Measurements from ENCODE around the gene CD34. TPM values are rescaled to one million over a fixed set of nuclear protein-coding genes. Genes with fewer than 3 reads are reported as not detected.

Gene CD34
- total RNA-seq, 4 donors from 2014 or later = 39.2 to 135 (median 81.2) TPM

DNA sequence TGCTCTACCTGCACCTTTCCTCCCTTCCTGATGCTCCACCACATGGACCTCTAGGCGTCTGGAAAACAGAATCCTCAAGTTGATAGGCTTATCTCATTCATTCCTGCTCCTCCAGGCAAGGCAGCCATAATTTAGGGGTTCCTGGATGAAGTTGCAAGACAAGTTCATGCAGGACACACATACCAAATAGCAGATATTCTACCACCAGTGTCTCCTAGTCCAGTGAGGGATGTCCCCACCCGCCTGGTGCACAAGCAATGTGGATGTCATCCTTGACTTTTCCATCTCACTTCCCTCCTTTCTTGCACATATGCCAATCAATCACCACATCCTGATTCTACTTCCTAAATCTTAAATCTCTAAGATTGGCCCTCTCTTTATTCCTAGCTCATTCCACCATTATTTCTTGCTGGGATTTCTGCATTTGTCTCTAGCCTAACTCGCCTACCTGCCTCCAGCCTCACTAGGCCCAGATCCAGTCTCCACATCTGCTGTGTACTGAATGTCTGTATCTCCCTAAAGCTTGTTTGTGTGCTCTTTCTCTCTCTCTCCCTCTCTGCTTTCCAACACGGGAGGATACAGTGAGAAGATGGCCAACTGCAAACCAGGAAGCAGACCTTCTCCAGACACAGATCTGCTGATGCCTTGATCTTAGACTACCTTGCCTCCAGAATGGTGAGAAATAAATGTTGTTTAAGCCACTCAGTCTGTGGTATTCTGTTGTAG lies 40.5 kb downstream of the CD34 start:
- Histone ChIP-seq H3K4me3 (no peak overlapping the region), H3K4me1 (peaks cover 0 to 23% of the 10 kb centered on the region in 2 donors), H3K27me3 (no peaks in the 10 kb centered on the region), H3K27ac (peak overlapping the region in 1 of 2 donors; percentile 95), H3K9me3 (no peaks in the 10 kb centered on the region), H3K36me3 (no peaks in the 10 kb centered on the region)
- intact Hi-C loops (cut with DNase I; ENCODE audit: low total_unique reads) = no loop called here
- TF ChIP-seq, protein P1, sequence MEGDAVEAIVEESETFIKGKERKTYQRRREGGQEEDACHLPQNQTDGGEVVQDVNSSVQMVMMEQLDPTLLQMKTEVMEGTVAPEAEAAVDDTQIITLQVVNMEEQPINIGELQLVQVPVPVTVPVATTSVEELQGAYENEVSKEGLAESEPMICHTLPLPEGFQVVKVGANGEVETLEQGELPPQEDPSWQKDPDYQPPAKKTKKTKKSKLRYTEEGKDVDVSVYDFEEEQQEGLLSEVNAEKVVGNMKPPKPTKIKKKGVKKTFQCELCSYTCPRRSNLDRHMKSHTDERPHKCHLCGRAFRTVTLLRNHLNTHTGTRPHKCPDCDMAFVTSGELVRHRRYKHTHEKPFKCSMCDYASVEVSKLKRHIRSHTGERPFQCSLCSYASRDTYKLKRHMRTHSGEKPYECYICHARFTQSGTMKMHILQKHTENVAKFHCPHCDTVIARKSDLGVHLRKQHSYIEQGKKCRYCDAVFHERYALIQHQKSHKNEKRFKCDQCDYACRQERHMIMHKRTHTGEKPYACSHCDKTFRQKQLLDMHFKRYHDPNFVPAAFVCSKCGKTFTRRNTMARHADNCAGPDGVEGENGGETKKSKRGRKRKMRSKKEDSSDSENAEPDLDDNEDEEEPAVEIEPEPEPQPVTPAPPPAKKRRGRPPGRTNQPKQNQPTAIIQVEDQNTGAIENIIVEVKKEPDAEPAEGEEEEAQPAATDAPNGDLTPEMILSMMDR (IDR thresholded peaks at IDR 0.05) = no peak
- no peak for TF ChIP-seq POLR2A (IDR thresholded peaks at IDR 0.05)
- DNase-seq = no peak

DNA sequence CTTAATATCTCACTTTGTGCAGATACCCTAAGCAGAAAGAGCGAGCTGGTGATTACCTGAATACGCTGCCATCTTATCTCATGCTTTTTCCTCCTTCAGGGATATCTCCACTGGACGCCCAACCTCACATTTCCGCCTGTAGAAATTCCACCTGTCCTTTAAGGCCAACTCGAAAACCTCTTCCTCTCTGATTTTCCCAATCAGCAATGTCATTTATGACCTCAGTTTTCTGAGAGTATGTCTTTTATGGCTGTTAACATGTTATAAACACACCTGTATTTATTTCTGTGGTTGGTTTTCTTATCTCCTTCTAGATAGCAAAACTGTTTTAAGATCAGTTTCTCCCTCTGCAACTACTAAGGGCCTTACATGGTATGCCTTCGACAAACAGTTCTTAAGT lies 41.1 kb downstream of the CD34 start:
- no peaks in the 10 kb centered on the region for H3K36me3 ChIP-seq
- peak overlapping the region; percentile 93 to 95 for H3K27ac ChIP-seq
- no peaks in the 10 kb centered on the region for H3K9me3 ChIP-seq
- no peaks in the 10 kb centered on the region for H3K27me3 ChIP-seq
- H3K4me1 ChIP-seq = peaks cover 0 to 23% of the 10 kb centered on the region in 2 donors
- H3K4me3 ChIP-seq = no peak overlapping the region
- DNase-seq = no peak
- intact Hi-C loops (cut with DNase I; ENCODE audit: low total_unique reads) = loop anchor here (5.0 kb wide), 1 partner anchor 43 kb away; no protein-coding TSS in a partner anchor
- TF ChIP-seq, protein P1 (IDR thresholded peaks at IDR 0.05) = no peak
- no peak for TF ChIP-seq POLR2A (IDR thresholded peaks at IDR 0.05)

DNA sequence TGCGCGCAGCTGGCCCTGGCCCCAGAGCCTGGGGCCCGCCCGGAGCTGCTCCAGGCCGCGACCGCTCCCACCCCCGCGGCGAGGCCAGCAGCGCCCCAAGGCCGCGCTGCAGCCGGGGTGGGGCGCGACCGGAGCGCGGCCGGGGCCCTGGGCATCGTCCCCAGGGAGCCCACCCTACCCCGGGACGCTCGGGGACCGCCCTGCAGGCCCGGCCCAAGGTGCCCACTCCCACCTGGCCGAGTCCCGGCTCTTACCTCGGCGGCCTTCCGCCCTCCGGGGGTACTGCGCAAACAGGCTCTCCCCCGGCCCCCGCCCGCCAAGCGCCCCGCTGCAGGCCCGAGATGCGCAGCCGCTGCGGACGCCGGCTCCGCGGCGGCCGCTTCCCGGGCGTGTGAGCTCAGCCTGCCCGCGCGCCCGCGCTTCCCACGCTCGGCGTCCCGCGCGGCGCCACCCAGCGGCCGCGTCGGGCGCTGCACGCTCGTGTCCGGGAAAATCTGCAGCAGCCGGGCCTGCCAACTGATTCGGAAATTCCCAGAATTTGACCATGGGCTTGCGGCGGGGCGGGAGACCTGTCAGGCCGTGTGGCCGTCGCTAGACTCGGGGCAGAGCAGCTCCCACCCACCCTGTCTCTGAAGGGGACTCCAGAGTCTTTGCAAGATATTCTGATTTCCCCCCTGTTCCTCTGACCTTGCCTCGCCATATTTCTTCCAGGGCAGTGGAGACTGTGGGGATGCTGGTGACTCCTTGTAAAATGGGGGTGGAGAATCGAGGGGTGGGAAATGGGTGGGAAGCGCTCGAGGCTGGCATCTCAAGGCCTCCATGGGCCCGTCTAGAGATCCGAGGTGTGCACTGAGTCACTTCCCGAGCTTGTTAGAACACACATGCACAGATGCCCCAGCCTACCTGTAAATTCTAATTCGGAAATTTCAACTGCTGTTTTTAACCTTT lies 41.9 kb downstream of the CD34 start:
- peaks cover 0 to 23% of the 10 kb centered on the region in 2 donors for H3K4me1 ChIP-seq
- TF ChIP-seq POLR2A (IDR thresholded peaks at IDR 0.05) = peak; percentile 61 to 78
- TF ChIP-seq, protein P1 (IDR thresholded peaks at IDR 0.05) = peak; percentile 52 to 99 (median 94)
- DNase-seq = peak; percentile 70 to 88
- no peaks in the 10 kb centered on the region for H3K27me3 ChIP-seq
- H3K9me3 ChIP-seq = no peaks in the 10 kb centered on the region
- H3K4me3 ChIP-seq = peak overlapping the region; percentile 63 to 96
- no peaks in the 10 kb centered on the region for H3K36me3 ChIP-seq
- intact Hi-C loops (cut with DNase I; ENCODE audit: low total_unique reads) = loop anchor here (5.0 kb wide), 1 partner anchor 42 kb away; no protein-coding TSS in a partner anchor
- H3K27ac ChIP-seq = peak overlapping the region; percentile 93 to 95

DNA sequence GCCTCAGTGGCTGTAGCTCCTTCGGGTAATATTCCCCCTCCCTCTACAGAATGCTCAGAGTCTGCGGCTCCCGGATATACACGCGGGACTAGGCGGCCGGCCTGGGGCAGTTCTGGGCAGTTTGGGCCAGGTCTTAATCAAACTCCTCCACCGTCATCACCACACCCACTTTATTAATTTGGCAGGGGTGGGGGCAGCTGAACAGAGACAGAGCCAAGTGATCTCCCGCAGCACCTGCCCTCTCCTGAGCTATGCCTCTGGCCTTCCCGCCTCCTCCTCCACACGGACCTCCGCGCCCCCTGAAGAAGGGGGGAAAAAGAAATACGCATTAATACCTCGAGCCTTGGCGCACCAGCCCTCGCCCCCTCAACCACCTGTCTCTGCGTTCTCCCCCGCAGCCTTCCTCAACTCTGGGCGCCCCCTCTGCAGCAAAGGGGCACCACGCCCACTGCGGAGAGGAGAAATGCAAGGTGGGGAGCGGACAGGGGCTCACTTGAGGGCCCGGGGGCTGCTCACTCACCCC lies 42.6 kb downstream of the CD34 start:
- peak; percentile 53 to 59 for DNase-seq
- no peaks in the 10 kb centered on the region for H3K9me3 ChIP-seq
- H3K4me3 ChIP-seq = peak overlapping the region; percentile 63 to 96
- intact Hi-C loops (cut with DNase I; ENCODE audit: low total_unique reads) = loop anchor here (5.0 kb wide), 1 partner anchor 41 kb away; no protein-coding TSS in a partner anchor
- no peaks in the 10 kb centered on the region for H3K27me3 ChIP-seq
- H3K4me1 ChIP-seq = peaks cover 0 to 23% of the 10 kb centered on the region in 2 donors
- H3K36me3 ChIP-seq = no peaks in the 10 kb centered on the region
- peak overlapping the region; percentile 93 to 95 for H3K27ac ChIP-seq
- peak in 1 of 2 donors; percentile 30 for TF ChIP-seq POLR2A (IDR thresholded peaks at IDR 0.05)
- TF ChIP-seq, protein P1 (IDR thresholded peaks at IDR 0.05) = no peak

Data from uterus (tissue), 4 donors.